Coronary artery (tissue), 2 donors: ENCODE data around the gene KAT2A.
"Not testable (repeated sequence)": the region's sequence is repeated elsewhere in the genome, so short reads cannot be mapped to it uniquely, and the experiment has no call there.

Source experiments
- DNase-seq: peaks from one replicate; pipeline ENCODE4 v3.0.0-alpha.2; 2017; ENCODE audit warnings: low spot score
- H3K27ac ChIP-seq, 2 donors: fragments of 200-600 bp; sonication (generic); one replicate each; pipeline ENCODE4 v1.5.1; 2016 to 2019
- H3K4me3 ChIP-seq: fragments of 200-600 bp; sonication (generic); 2 replicates; pipeline ENCODE4 v1.5.1; 2016; ENCODE audit warnings: mild to moderate bottlenecking, moderate library complexity
- CTCF ChIP-seq: fragments of 200-600 bp; sonication (generic); IDR thresholded peaks from one replicate; pipeline ENCODE4 v1.5.1; 2019; ENCODE audit warnings: antibody characterized with exemption

Gene KAT2A

GRCh38 chr17:42163113-42163512 is 41.9 kb upstream of the KAT2A start:
- no peak for DNase-seq
- TF ChIP-seq CTCF = no peak
- no peak overlapping the region for H3K27ac ChIP-seq
- no peak overlapping the region for H3K4me3 ChIP-seq

GRCh38 chr17:42160531-42160910 is 39.4 kb upstream of the KAT2A start:
- Histone ChIP-seq H3K27ac (no peak overlapping the region), H3K4me3 (no peak overlapping the region)
- no peak for TF ChIP-seq CTCF
- no peak for DNase-seq

GRCh38 chr17:42159796-42160530 is 38.8 kb upstream of the KAT2A start:
- TF ChIP-seq CTCF = no peak
- no peak for DNase-seq

GRCh38 chr17:42155614-42156045 is 34.5 kb upstream of the KAT2A start:
- DNase-seq = no peak
- no peak for TF ChIP-seq CTCF
- H3K27ac ChIP-seq = no peak overlapping the region
- peak overlapping the region; percentile 100 for H3K4me3 ChIP-seq

More at GRCh38 chr17:42159796-42160530, 38.8 kb upstream of the KAT2A start:
- Histone ChIP-seq H3K27ac (no peak overlapping the region), H3K4me3 (no peak overlapping the region)

- H3K27ac ChIP-seq = peak overlapping the region; percentile 67 to 94
- DNase-seq = no peak
- peak overlapping the region; percentile 100 for H3K4me3 ChIP-seq
- no peak for TF ChIP-seq CTCF
These were observed 33.0 kb upstream of the KAT2A start for GRCh38 chr17:42153919-42154742.

GRCh38 chr17:42146911-42147607 is 25.9 kb upstream of the KAT2A start:
- no peak overlapping the region for H3K4me3 ChIP-seq
- TF ChIP-seq CTCF = no peak
- DNase-seq = no peak

GRCh38 chr17:42143138-42143537 is 22.0 kb upstream of the KAT2A start:
- peak overlapping the region in 1 of 2 donors; percentile 61 for H3K27ac ChIP-seq
- DNase-seq, H3K4me3 ChIP-seq: not testable (repeated sequence)

More at GRCh38 chr17:42146911-42147607, 25.9 kb upstream of the KAT2A start:
- no peak overlapping the region for H3K27ac ChIP-seq
